ENCODE data around the gene DIDO1. TPM values are rescaled to one million over a fixed set of nuclear protein-coding genes. Genes with fewer than 3 reads are reported as not detected.

DIDO1 gene
- total RNA-seq, 4 donors from 2014 or later, result 68.3 to 135 (median 88.0) TPM

GRCh38 chr20:62966212-62967148 is 40.2 kb upstream of the DIDO1 start:
- Histone ChIP-seq H3K9me3 (no peaks in the 10 kb centered on the region), H3K4me3 (no peak overlapping the region), H3K4me1 (no peaks in the 10 kb centered on the region), H3K27ac (no peak overlapping the region), H3K27me3 (peaks cover 21% of the 10 kb centered on the region), H3K36me3 (no peaks in the 10 kb centered on the region)
- intact Hi-C loops (cut with DNase I; ENCODE audit: low total_unique reads), result no loop called here
- WGBS, 2 donors (ENCODE audit: low coverage in 1 of 2), result 93% methylated on average over 23 of the region's 27 CpGs; no CpG with 5 or more reads in 1 of the 2 donors
- DNase-seq, result no peak
- TF ChIP-seq POLR2A (IDR thresholded peaks at IDR 0.05), result no peak
- in situ Hi-C loops (cut with MboI; ENCODE audit: low pct_ligation_motif_present in 1 of 4, low pct_unique_long_range_greater_than_20kb in 1 of 4, low sequenced_read_pairs in 3 of 4), result no loop called here

DNA sequence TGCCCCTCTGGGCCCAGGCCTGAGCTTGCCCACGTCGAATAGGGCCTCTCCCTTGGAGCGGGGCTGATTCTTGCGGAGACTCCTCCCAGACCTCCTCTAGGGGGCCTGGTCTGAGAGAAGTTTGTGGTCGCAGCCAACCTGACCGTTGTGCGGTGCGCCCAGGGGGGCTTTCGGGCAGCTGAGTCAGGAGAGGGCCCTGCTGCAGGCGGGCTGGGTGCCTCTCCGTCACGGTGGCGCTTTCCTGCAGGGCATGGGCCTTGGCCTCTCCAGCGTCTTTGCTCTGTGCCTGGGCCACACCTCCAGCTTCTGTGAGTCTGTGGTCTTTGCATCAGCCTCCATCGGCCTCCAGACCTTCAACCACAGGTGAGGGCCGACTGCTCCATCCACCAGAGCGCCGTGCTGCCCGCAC is 39.1 kb upstream of the DIDO1 start:
- intact Hi-C loops (cut with DNase I; ENCODE audit: low total_unique reads), result no loop called here
- Histone ChIP-seq H3K4me1 (no peaks in the 10 kb centered on the region), H3K9me3 (no peaks in the 10 kb centered on the region), H3K27ac (no peak overlapping the region), H3K27me3 (peaks cover 11% of the 10 kb centered on the region), H3K4me3 (no peak overlapping the region), H3K36me3 (no peaks in the 10 kb centered on the region)
- TF ChIP-seq POLR2AphosphoS5 (IDR thresholded peaks at IDR 0.05) (no peak), POLR2A (IDR thresholded peaks at IDR 0.05) (no peak), EP300 (IDR thresholded peaks at IDR 0.05; ENCODE audit: low read depth) (no peak)
- TF ChIP-seq, protein P1, sequence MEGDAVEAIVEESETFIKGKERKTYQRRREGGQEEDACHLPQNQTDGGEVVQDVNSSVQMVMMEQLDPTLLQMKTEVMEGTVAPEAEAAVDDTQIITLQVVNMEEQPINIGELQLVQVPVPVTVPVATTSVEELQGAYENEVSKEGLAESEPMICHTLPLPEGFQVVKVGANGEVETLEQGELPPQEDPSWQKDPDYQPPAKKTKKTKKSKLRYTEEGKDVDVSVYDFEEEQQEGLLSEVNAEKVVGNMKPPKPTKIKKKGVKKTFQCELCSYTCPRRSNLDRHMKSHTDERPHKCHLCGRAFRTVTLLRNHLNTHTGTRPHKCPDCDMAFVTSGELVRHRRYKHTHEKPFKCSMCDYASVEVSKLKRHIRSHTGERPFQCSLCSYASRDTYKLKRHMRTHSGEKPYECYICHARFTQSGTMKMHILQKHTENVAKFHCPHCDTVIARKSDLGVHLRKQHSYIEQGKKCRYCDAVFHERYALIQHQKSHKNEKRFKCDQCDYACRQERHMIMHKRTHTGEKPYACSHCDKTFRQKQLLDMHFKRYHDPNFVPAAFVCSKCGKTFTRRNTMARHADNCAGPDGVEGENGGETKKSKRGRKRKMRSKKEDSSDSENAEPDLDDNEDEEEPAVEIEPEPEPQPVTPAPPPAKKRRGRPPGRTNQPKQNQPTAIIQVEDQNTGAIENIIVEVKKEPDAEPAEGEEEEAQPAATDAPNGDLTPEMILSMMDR (IDR thresholded peaks at IDR 0.05), result no peak
- DNase-seq, result no peak
- WGBS, 2 donors (ENCODE audit: low coverage in 1 of 2), result 86% methylated on average over 19 of the region's 19 CpGs; no CpG with 5 or more reads in 1 of the 2 donors
- in situ Hi-C loops (cut with MboI; ENCODE audit: low pct_ligation_motif_present in 1 of 4, low pct_unique_long_range_greater_than_20kb in 1 of 4, low sequenced_read_pairs in 3 of 4), result no loop called here

DNA sequence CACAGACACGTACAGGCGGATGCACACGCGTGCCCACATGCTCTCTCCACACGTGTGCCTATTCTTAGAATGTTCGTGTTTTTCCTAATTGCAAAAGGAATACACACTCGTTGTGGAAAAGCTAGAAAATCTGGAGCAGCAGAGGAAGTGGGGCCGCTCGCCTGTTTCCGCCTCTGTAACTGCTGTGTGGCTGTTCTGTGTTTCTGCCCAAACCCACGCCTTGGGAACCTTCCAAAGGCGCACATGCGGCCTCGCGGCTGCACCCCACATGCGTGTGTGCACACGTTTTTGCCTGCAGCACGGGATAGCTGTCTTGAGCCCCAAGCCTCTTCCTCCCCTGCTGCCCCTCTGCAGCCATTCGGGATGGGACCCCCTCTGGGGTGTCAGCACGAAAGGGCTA is 38.4 kb upstream of the DIDO1 start:
- WGBS, 2 donors (ENCODE audit: low coverage in 1 of 2), result 74 to 83% methylated on average over 6 to 20 of the region's 20 CpGs
- Histone ChIP-seq H3K27ac (no peak overlapping the region), H3K4me1 (no peaks in the 10 kb centered on the region), H3K4me3 (no peak overlapping the region), H3K9me3 (no peaks in the 10 kb centered on the region), H3K36me3 (no peaks in the 10 kb centered on the region), H3K27me3 (peaks cover 5% of the 10 kb centered on the region)
- intact Hi-C loops (cut with DNase I; ENCODE audit: low total_unique reads), result no loop called here
- DNase-seq, result no peak
- in situ Hi-C loops (cut with MboI; ENCODE audit: low pct_ligation_motif_present in 1 of 4, low pct_unique_long_range_greater_than_20kb in 1 of 4, low sequenced_read_pairs in 3 of 4), result no loop called here
- TF ChIP-seq EP300 (IDR thresholded peaks at IDR 0.05; ENCODE audit: low read depth) (no peak), POLR2AphosphoS5 (IDR thresholded peaks at IDR 0.05) (no peak), POLR2A (IDR thresholded peaks at IDR 0.05) (no peak)
- TF ChIP-seq, protein P1 (IDR thresholded peaks at IDR 0.05), result no peak

GRCh38 chr20:62963614-62964397 is 37.5 kb upstream of the DIDO1 start:
- H3K4me3 ChIP-seq, result no peak overlapping the region
- TF ChIP-seq EP300 (IDR thresholded peaks at IDR 0.05; ENCODE audit: low read depth), result no peak
- intact Hi-C loops (cut with DNase I; ENCODE audit: low total_unique reads) (no loop called here), in situ Hi-C loops (cut with MboI; ENCODE audit: low pct_ligation_motif_present in 1 of 4, low pct_unique_long_range_greater_than_20kb in 1 of 4, low sequenced_read_pairs in 3 of 4) (no loop called here)
- no peaks in the 10 kb centered on the region for H3K4me1 ChIP-seq
- H3K36me3 ChIP-seq, result no peaks in the 10 kb centered on the region
- no peak for DNase-seq
- H3K27me3 ChIP-seq, result no peaks in the 10 kb centered on the region
- H3K27ac ChIP-seq, result no peak overlapping the region
- H3K9me3 ChIP-seq, result no peaks in the 10 kb centered on the region
- 87% methylated on average over 21 of the region's 32 CpGs; no CpG with 5 or more reads in 1 of the 2 donors for WGBS, 2 donors (ENCODE audit: low coverage in 1 of 2)
